ENCODE measurements around the gene MEGF6.

Gene MEGF6

GRCh38 chr1:3607703-3608065 lies 3.6 kb downstream of the MEGF6 start:
- no peak for DNase-seq (ENCODE audit: low spot score)

DNA sequence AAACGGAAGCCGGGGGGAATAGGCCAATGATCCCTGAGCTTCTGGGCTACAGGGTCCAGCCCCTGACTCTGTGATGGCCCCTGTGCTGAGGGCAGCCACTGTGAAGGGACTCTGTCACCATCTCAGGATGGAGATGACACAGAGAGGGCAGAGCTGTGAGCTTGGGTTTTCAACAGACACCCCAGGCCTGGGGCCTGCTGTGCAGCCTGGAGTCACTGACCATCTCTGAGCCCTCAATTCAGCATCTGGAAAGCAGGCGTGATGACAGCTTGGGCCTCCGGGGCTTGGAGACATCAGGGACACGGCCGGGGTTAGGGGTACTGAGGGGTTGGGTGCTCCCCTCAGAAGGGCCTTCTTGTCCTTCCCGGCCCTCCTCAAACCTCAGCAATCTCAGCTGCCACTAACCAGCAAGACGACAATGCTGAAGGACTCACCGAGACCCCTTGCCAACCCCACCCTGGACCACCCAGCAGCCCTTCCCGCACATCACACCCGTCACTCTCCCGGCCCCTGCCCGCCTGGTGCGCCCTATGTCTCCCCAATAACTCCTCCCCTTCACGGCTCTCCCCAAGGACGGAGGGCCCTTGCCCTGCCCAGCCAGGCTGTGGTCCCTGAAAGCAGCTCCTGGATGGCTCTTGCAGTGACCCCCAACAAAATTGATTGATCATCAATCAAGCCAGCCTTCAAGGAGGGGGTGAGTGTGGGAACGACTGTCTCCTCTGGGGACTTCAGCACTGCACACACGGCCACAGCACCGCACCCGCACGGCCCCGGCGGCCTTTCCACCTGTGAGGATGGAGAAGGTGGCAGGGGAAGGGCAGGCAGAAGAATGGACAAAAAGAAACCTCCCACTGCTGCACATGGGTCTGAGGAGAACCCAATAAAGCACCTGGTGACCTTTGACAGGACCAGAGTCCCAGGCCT lies 4.3 kb downstream of the MEGF6 start:
- TF ChIP-seq, protein P1, sequence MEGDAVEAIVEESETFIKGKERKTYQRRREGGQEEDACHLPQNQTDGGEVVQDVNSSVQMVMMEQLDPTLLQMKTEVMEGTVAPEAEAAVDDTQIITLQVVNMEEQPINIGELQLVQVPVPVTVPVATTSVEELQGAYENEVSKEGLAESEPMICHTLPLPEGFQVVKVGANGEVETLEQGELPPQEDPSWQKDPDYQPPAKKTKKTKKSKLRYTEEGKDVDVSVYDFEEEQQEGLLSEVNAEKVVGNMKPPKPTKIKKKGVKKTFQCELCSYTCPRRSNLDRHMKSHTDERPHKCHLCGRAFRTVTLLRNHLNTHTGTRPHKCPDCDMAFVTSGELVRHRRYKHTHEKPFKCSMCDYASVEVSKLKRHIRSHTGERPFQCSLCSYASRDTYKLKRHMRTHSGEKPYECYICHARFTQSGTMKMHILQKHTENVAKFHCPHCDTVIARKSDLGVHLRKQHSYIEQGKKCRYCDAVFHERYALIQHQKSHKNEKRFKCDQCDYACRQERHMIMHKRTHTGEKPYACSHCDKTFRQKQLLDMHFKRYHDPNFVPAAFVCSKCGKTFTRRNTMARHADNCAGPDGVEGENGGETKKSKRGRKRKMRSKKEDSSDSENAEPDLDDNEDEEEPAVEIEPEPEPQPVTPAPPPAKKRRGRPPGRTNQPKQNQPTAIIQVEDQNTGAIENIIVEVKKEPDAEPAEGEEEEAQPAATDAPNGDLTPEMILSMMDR (IDR thresholded peaks at IDR 0.05), result no peak
- Histone ChIP-seq H3K27ac (no peak overlapping the region), H3K4me3 (no peak overlapping the region)
- DNase-seq (ENCODE audit: low spot score), result no peak

More at GRCh38 chr1:3607703-3608065, 3.6 kb downstream of the MEGF6 start:
- TF ChIP-seq, protein P1 (IDR thresholded peaks at IDR 0.05), result no peak
- H3K27ac ChIP-seq, result no peak overlapping the region
- H3K4me3 ChIP-seq, result no peak overlapping the region

GRCh38 chr1:3604997-3605823 lies 6.1 kb downstream of the MEGF6 start:
- DNase-seq (ENCODE audit: low spot score), result no peak
- no peak overlapping the region for H3K4me3 ChIP-seq
- TF ChIP-seq, protein P1 (IDR thresholded peaks at IDR 0.05), result no peak
- no peak overlapping the region for H3K27ac ChIP-seq

GRCh38 chr1:3604468-3604974 lies 6.8 kb downstream of the MEGF6 start:
- no peak for DNase-seq (ENCODE audit: low spot score)
- Histone ChIP-seq H3K27ac (no peak overlapping the region), H3K4me3 (no peak overlapping the region)
- TF ChIP-seq, protein P1 (IDR thresholded peaks at IDR 0.05), result no peak

DNA sequence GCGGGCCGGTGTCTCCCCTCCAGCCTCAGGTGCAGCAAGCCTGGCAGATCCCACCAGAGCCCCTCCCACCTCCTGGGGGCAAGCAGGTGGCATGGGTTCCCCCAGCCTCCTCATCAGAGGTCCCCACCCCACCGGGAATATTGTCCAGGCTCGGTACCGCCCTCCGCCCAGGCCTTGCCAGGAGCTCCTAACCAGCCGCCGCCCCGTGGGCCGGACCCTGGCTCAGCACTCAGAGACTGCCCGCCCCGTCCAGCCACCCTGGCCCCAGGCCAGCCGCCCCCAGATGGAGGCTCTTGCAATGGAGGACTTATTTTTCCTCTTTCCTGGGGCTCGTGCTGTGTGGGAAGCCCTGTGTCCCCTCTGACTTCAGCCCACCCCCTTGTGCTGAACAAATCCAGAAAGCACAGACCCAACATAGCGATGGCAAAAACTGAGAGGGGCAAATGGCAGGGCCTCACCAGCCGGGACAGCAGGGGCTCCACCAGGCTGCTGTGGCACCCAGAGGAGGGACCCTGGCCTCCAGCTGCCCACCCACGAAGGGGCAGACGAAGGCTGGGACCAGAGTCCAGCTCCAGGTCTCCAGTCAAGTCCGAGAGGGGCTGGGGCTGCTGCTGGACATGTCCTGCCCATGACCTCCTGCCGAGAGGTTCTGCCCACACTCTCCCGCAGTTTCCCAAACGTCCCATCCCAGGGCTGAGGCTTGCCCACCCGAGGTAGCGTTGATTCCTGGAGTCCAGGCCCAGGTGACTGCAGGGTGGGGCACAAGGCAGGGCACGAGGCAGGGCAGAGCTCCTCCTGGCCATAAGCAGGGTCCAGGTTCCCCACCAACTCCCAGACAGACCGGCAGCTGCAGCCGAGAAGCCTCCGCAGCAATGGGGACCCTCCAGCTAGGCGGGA lies 7.5 kb downstream of the MEGF6 start:
- no peak for DNase-seq (ENCODE audit: low spot score)
- no peak overlapping the region for H3K4me3 ChIP-seq
- TF ChIP-seq, protein P1 (IDR thresholded peaks at IDR 0.05), result no peak
- no peak overlapping the region for H3K27ac ChIP-seq

GRCh38 chr1:3603156-3603555 lies 8.2 kb downstream of the MEGF6 start:
- DNase-seq (ENCODE audit: low spot score), result no peak
- no peak overlapping the region for H3K4me3 ChIP-seq
- TF ChIP-seq, protein P1 (IDR thresholded peaks at IDR 0.05), result no peak
- H3K27ac ChIP-seq, result no peak overlapping the region

All from coronary artery (tissue), 2 donors.